Vagina (tissue), 2 donors: ENCODE data around the gene TGM1. TPM values are rescaled to one million over a fixed set of nuclear protein-coding genes. Genes with fewer than 3 reads are reported as not detected.

Experiments
- DNase-seq, 2 donors: peaks; one replicate each; pipeline ENCODE4 v3.0.0-alpha.2; 2017; ENCODE audit errors: extremely low spot score in 2 of 2
- H3K27ac ChIP-seq: fragments of 200-600 bp; sonication (generic); one replicate; pipeline ENCODE4 v1.5.1; 2019
- H3K27me3 ChIP-seq: fragments of 200-600 bp; sonication (generic); one replicate; pipeline ENCODE4 v1.5.1; 2019
- H3K36me3 ChIP-seq, 2 donors: fragments of 200-600 bp; sonication (generic); one replicate each; pipeline ENCODE4 v1.5.1; 2017 to 2019
- H3K4me1 ChIP-seq: fragments of 200-600 bp; sonication (generic); one replicate; pipeline ENCODE4 v1.5.1; 2019
- H3K4me3 ChIP-seq, 2 donors: fragments of 200-600 bp; sonication (generic); 1 replicate in 1 of 2; 2 replicates in 1 of 2; pipeline ENCODE4 v1.5.1; 2016 to 2019
- H3K9me3 ChIP-seq: fragments of 200-600 bp; sonication (generic); one replicate; pipeline ENCODE4 v1.5.1; 2019
- CTCF ChIP-seq, 3 experiments: fragments of 450-650 bp in 2 of 3; fragments of 200-600 bp in 1 of 3; sonication (generic) in 1 of 3; IDR thresholded peaks; one replicate each; pipeline ENCODE4 v1.5.1; 2017 to 2019; ENCODE audit warnings: antibody characterized with exemption in 3 of 3, mild to moderate bottlenecking in 2 of 3, moderate library complexity in 2 of 3
- POLR2A ChIP-seq, 2 donors: fragments of 450-650 bp; IDR thresholded peaks; one replicate each; pipeline ENCODE4 v1.6.1; 2017; ENCODE audit warnings: antibody characterized with exemption in 2 of 2, mild to moderate bottlenecking in 2 of 2, moderate library complexity in 2 of 2
- POLR2AphosphoS5 ChIP-seq, 2 donors: sonication (generic); formaldehyde crosslinking; IDR thresholded peaks; one replicate each; pipeline ENCODE4 v1.9.0; 2017; ENCODE audit warnings: antibody characterized with exemption in 2 of 2, mild to moderate bottlenecking in 2 of 2, low read depth in 1 of 2; ENCODE audit not compliant: insufficient read depth in 1 of 2
- intact Hi-C: fragments of 100-400 bp; cut with DNase I; formaldehyde crosslinking; loops from one replicate; pipeline ENCODE4 v1.15.1; 2023
- total RNA-seq: library from RNA; depleted of rRNA; stranded (reverse); fragments of >200 nt; gene quantifications from one replicate; pipeline ENCODE4 v1.2.3, GENCODE V29; 2016

TGM1 gene
- total RNA-seq, 1 donor from 2014 or later: 269 TPM

- DNase-seq: no peak
- TF ChIP-seq CTCF (IDR thresholded peaks at IDR 0.05) (no peak), POLR2A (IDR thresholded peaks at IDR 0.05) (no peak), POLR2AphosphoS5 (IDR thresholded peaks at IDR 0.05; ENCODE audit: insufficient read depth in 1 of 2, low read depth in 1 of 2) (no peak)
- Histone ChIP-seq H3K27me3 (no peaks in the 10 kb centered on the region), H3K4me3 (no peak overlapping the region), H3K27ac (no peak overlapping the region), H3K4me1 (peaks cover 6% of the 10 kb centered on the region), H3K9me3 (no peaks in the 10 kb centered on the region), H3K36me3 (peaks cover 0 to 28% of the 10 kb centered on the region in 2 donors)
- intact Hi-C loops: no loop called here
Observed at GRCh38 chr14:24266344-24267244, 3.6 kb upstream of the TGM1 start.

GRCh38 chr14:24264298-24264697 is 1.3 kb upstream of the TGM1 start:
- peak in 1 of 2 donors; percentile 15 for TF ChIP-seq POLR2AphosphoS5 (IDR thresholded peaks at IDR 0.05; ENCODE audit: insufficient read depth in 1 of 2, low read depth in 1 of 2)
- no peak for TF ChIP-seq CTCF (IDR thresholded peaks at IDR 0.05)
- TF ChIP-seq POLR2A (IDR thresholded peaks at IDR 0.05): no peak
- DNase-seq: no peak
- intact Hi-C loops: no loop called here
- peaks cover 4% of the 10 kb centered on the region for H3K4me1 ChIP-seq
- H3K36me3 ChIP-seq: peaks cover 0 to 28% of the 10 kb centered on the region in 2 donors
- no peaks in the 10 kb centered on the region for H3K27me3 ChIP-seq
- H3K27ac ChIP-seq: no peak overlapping the region
- no peaks in the 10 kb centered on the region for H3K9me3 ChIP-seq
- H3K4me3 ChIP-seq: no peak overlapping the region

- intact Hi-C loops: no loop called here
- no peak overlapping the region for H3K27ac ChIP-seq
- H3K9me3 ChIP-seq: no peaks in the 10 kb centered on the region
- H3K4me3 ChIP-seq: no peak overlapping the region
- peaks cover 8% of the 10 kb centered on the region for H3K4me1 ChIP-seq
- peaks cover 0 to 25% of the 10 kb centered on the region in 2 donors for H3K36me3 ChIP-seq
- no peaks in the 10 kb centered on the region for H3K27me3 ChIP-seq
- no peak for DNase-seq
- no peak for TF ChIP-seq CTCF (IDR thresholded peaks at IDR 0.05)
- no peak for TF ChIP-seq POLR2A (IDR thresholded peaks at IDR 0.05)
- no peak for TF ChIP-seq POLR2AphosphoS5 (IDR thresholded peaks at IDR 0.05; ENCODE audit: insufficient read depth in 1 of 2, low read depth in 1 of 2)
Observed at GRCh38 chr14:24263848-24264247, 871 bp upstream of the TGM1 start.

- no peaks in the 10 kb centered on the region for H3K27me3 ChIP-seq
- peaks cover 0 to 17% of the 10 kb centered on the region in 2 donors for H3K36me3 ChIP-seq
- H3K4me3 ChIP-seq: peak overlapping the region in 1 of 2 donors; percentile 26
- no peaks in the 10 kb centered on the region for H3K9me3 ChIP-seq
- intact Hi-C loops: no loop called here
- no peak for DNase-seq
- H3K27ac ChIP-seq: no peak overlapping the region
- peaks cover 11% of the 10 kb centered on the region for H3K4me1 ChIP-seq
- TF ChIP-seq CTCF (IDR thresholded peaks at IDR 0.05) (no peak), POLR2A (IDR thresholded peaks at IDR 0.05) (no peak), POLR2AphosphoS5 (IDR thresholded peaks at IDR 0.05; ENCODE audit: insufficient read depth in 1 of 2, low read depth in 1 of 2) (no peak)
Observed at GRCh38 chr14:24261969-24262327, 1.0 kb downstream of the TGM1 start.
